HepG2 (cell line): ENCODE measurements around the gene PLCXD1. TPM values are rescaled to one million over a fixed set of nuclear protein-coding genes. Genes with fewer than 3 reads are reported as not detected.

Experiments
- ADNP ChIP-seq: sonication (generic); formaldehyde crosslinking; IDR thresholded peaks from 2 replicates; pipeline ENCODE4 v1.4.0; 2020; ENCODE audit warnings: missing genetic modification reagents
- DMAP1 ChIP-seq: IDR thresholded peaks from 2 replicates; pipeline ENCODE4 v1.6.1; 2016
- DMTF1 ChIP-seq: sonication (generic); formaldehyde crosslinking; IDR thresholded peaks from 2 replicates; pipeline ENCODE4 v1.4.0; 2020; ENCODE audit warnings: mild to moderate bottlenecking, missing genetic modification reagents
- ERF ChIP-seq: IDR thresholded peaks from 2 replicates; pipeline ENCODE4 v1.6.1; 2018; ENCODE audit warnings: missing biosample characterization, missing genetic modification reagents
- HOXA9 ChIP-seq: sonication (generic); formaldehyde crosslinking; IDR thresholded peaks from 2 replicates; pipeline ENCODE4 v1.8.1; 2022; ENCODE audit warnings: missing genetic modification reagents, mild to moderate bottlenecking, moderate library complexity, borderline replicate concordance
- KLF13 ChIP-seq: sonication (generic); formaldehyde crosslinking; IDR thresholded peaks from 2 replicates; pipeline ENCODE4 v1.4.0; 2020; ENCODE audit warnings: mild to moderate bottlenecking, missing genetic modification reagents
- MEIS2 ChIP-seq: sonication (generic); formaldehyde crosslinking; IDR thresholded peaks from 2 replicates; pipeline ENCODE4 v1.9.0; 2021; ENCODE audit warnings: mild to moderate bottlenecking, missing genetic modification reagents
- POLR2G ChIP-seq: fragments of 200-400 bp; formaldehyde crosslinking; IDR thresholded peaks from 2 replicates; pipeline ENCODE4 v1.6.1; 2018; ENCODE audit warnings: mild to moderate bottlenecking, low read depth, low read length, moderate library complexity
- SAFB2 ChIP-seq: sonication (generic); formaldehyde crosslinking; IDR thresholded peaks from 2 replicates; pipeline ENCODE4 v1.5.1; 2020; ENCODE audit warnings: missing genetic modification reagents, low read depth, mild to moderate bottlenecking, borderline replicate concordance
- SAP130 ChIP-seq: IDR thresholded peaks from 2 replicates; pipeline ENCODE4 v1.6.1; 2016; ENCODE audit warnings: low read depth
- TEAD2 ChIP-seq: sonication (generic); formaldehyde crosslinking; IDR thresholded peaks from 2 replicates; pipeline ENCODE4 v1.9.0; 2021; ENCODE audit warnings: missing genetic modification reagents
- TFDP1 ChIP-seq: IDR thresholded peaks from 2 replicates; pipeline ENCODE4 v1.6.1; 2016; ENCODE audit warnings: missing compliant biosample characterization, missing genetic modification reagents, borderline replicate concordance
- TOPORS ChIP-seq: sonication (generic); formaldehyde crosslinking; IDR thresholded peaks from 2 replicates; pipeline ENCODE4 v1.8.0; 2023; ENCODE audit warnings: mild to moderate bottlenecking, missing genetic modification reagents
- ZNF318 ChIP-seq: sonication (generic); formaldehyde crosslinking; IDR thresholded peaks from 2 replicates; pipeline ENCODE4 v1.4.0; 2020; ENCODE audit warnings: mild to moderate bottlenecking, missing genetic modification reagents
- ZNF556 ChIP-seq: sonication (generic); formaldehyde crosslinking; IDR thresholded peaks from 2 replicates; pipeline ENCODE4 v1.4.0; 2020; ENCODE audit warnings: mild to moderate bottlenecking, missing genetic modification reagents, borderline replicate concordance
- ZNF703 ChIP-seq: sonication (generic); formaldehyde crosslinking; IDR thresholded peaks from 2 replicates; pipeline ENCODE4 v1.5.1; 2020; ENCODE audit warnings: missing genetic modification reagents, mild to moderate bottlenecking, moderate library complexity, borderline replicate concordance
- ZNF761 ChIP-seq: sonication (generic); formaldehyde crosslinking; conservative IDR thresholded peaks from 2 replicates; pipeline ENCODE4 v1.4.0; 2020; ENCODE audit warnings: mild to moderate bottlenecking, missing genetic modification reagents
- ZSCAN20 ChIP-seq: sonication (generic); formaldehyde crosslinking; IDR thresholded peaks from 2 replicates; pipeline ENCODE4 v1.4.0; 2020; ENCODE audit warnings: missing genetic modification reagents, mild to moderate bottlenecking, borderline replicate concordance
- polyA plus RNA-seq, 8 experiments: library from polyadenylated mRNA; depleted of rRNA in 3 of 8; stranded (reverse) in 7 of 8; unstranded in 1 of 8; fragments of >200 nt; fragmentation: Illumina TruSeq in 4 of 8; extraction: Trizol in 4 of 8; gene quantifications; 2 replicates each; pipeline versions ENCODE4 v1.2.1 to v1.2.3, GENCODE V29; 2011 to 2016; ENCODE audit warnings: low read depth in 4 of 8, missing spikeins in 1 of 8, mixed read lengths in 1 of 8; ENCODE audit not compliant: insufficient read depth in 1 of 8
- total RNA-seq, 5 experiments: library from RNA; depleted of rRNA; stranded (reverse); fragments of >200 nt; fragmentation: Illumina TruSeq; extraction: Trizol; gene quantifications; 2 replicates each; pipeline ENCODE4 v1.2.3, GENCODE V29; 2016; ENCODE audit warnings: low read depth in 1 of 5

The PLCXD1 gene
- total and polyA plus RNA-seq, 2 of the 13 experiments (the other 11 are each of a cell fraction or from before 2014, with no cell fraction given): 87.7 to 153 TPM

- TF ChIP-seq HOXA9 (CRISPR knock-in tag): no peak
- TF ChIP-seq DMTF1 (CRISPR knock-in tag): no peak
- TF ChIP-seq TOPORS (CRISPR knock-in tag): no peak
- TF ChIP-seq MEIS2 (CRISPR knock-in tag): no peak; the same call in 1 of the 2 replicates
- no peak for TF ChIP-seq ZSCAN20 (CRISPR knock-in tag)
- no peak for TF ChIP-seq ZNF703 (CRISPR knock-in tag)
- TF ChIP-seq SAP130 (CRISPR knock-in tag): peak; percentile 76
- TF ChIP-seq ZNF761: no peak
- TF ChIP-seq ERF (CRISPR knock-in tag): 0 out of 2 replicates have a peak, but pooled peaks have one; percentile 57
- 0 out of 2 replicates have a peak, but pooled peaks have one; percentile 51 for TF ChIP-seq SAFB2 (CRISPR knock-in tag)
- no peak for TF ChIP-seq ZNF556
- TF ChIP-seq TFDP1 (CRISPR knock-in tag): no peak; the same call in 1 of the 2 replicates
- TF ChIP-seq ADNP (CRISPR knock-in tag): no peak
- TF ChIP-seq ZNF318 (CRISPR knock-in tag): no peak
- peak; percentile 62 for TF ChIP-seq POLR2G
- peak; percentile 51; the same call in 1 of the 2 replicates for TF ChIP-seq DMAP1 (CRISPR knock-in tag)
- no peak for TF ChIP-seq TEAD2 (CRISPR knock-in tag)
- no peak for TF ChIP-seq KLF13 (CRISPR knock-in tag)
These were observed 19.8 kb upstream of the PLCXD1 start (continued) for GRCh38 chrX:261167-261918.
